Inflammatory macrophage treated with lipopolysaccharide for 1 hour (primary cell): ENCODE data around the gene KLRC1.
A peak's percentile ranks its signal among the peaks of the same experiment; 100 is the strongest.
"Not testable (repeated sequence)": the region's sequence is repeated elsewhere in the genome, so short reads cannot be mapped to it uniquely, and the experiment has no call there.

Experiments used
- DNase-seq, 2 donors: peaks; one replicate each; pipeline ENCODE4 v3.0.0-alpha.2; 2020 to 2022

The KLRC1 gene

DNA sequence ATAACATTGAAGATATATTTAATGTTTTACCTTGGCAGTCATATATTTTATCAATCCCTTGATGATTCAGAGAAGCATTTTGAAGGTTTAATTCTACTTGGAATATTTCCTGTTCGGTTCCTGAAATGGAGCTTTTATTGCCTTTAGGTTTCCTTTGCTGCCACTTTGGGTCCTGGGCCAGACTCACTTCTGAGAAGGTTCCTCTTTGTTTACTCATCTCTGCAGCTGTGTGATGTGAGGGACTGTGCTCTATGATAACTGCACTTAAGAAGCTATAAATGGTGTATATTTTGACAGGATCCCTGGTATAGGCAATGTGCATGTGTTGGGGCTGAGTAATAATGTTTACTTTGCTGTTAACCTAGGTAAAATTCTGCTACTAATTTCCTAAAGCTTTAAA lies 32.8 kb downstream of the KLRC1 start, which contains the start of gene KLRC3:
KLRC3 (minus strand) TSS at position 262 of the 400 bp plus-strand sequence; CDS start at position 217, 45 bp downstream.
- DNase-seq, result not testable (repeated sequence)

- DNase-seq, result peak; percentile 3 to 14
These were observed 43.8 kb downstream of the KLRC1 start, which contains the start of gene KLRC4 for GRCh38 chr12:10409392-10409791. Gene KLRC4 (minus strand): TSS chr12:10409757. CDS start chr12:10409575, 182 bp downstream.

DNA sequence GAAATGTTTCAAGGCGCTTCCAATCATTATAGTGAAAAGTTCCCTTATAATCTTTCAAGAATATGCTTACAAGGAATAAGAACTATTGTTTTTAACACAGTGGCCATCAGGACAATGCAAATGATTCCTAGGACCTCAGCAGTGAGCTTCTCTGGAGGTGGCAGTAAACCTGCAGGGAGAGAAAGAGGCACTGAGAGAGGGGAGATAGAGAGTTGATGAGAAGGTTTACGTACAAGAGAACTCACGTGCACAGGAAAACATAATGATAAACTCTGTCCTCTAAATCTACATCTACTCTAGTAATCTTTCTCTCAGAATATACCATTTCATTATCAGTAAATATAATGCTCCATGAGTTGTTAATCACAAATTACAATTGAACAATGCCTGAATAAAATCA lies 44.3 kb downstream of the KLRC1 start:
- DNase-seq, result no peak

- peak; percentile 22 to 25 for DNase-seq
These were observed 46.5 kb downstream of the KLRC1 start for GRCh38 chr12:10406725-10407124.

DNA sequence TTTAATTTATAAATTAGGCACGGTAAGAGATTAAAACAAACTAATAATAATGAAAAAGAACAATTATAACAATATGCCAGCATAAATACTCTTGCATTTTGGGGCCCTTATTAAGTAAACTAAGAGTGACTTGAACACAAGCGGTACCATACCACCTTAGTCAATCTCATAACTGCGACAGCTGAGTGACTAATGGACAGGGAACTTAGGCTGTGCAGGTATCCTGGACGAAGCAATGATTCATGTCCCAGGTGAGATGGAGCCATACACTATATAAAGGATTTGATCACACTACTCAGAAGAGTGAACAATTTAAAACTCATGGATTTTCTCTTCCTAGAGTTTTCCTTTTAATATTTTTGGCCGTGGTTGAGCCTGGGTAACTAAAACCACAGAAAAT lies 47.9 kb downstream of the KLRC1 start:
- no peak for DNase-seq

DNA sequence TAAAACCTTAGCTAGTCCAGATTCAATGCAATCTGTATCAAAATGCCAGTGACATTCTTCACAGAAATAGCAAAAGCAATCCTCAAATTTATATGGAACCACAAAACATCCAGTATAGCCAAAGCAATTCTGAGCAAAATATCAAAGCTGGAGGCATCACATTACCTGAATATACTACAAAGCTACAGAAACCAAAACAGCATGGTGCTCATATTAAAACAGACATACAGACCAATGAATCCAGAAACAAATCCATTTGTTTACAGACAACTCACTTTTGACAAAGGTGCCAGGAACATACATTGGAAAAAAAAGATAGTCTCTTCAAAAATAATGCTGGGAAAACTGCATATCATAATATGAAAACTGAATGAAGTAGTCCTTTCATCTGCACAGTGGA lies 48.4 kb downstream of the KLRC1 start:
- no peak for DNase-seq

GRCh38 chr12:10400829-10401228 lies 52.3 kb downstream of the KLRC1 start:
- DNase-seq, result no peak

DNA sequence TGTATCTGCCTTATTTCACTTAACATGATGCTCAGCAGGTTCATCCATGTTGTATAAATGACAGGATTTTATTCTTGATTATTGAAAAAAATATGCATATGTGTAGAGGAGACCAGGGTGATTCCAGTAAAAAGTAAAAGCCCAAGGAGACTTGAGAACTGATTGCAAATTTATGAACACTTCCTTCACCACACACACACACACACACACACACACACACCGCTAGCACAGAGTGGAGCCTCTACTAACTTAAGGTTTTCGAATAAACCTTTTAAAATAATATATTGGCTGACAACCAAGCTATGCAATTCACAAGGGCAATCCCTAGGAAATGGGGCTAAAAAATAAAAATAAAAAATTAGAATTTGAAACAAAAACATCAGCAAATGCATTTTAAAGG lies 55.0 kb downstream of the KLRC1 start:
- DNase-seq, result no peak

DNA sequence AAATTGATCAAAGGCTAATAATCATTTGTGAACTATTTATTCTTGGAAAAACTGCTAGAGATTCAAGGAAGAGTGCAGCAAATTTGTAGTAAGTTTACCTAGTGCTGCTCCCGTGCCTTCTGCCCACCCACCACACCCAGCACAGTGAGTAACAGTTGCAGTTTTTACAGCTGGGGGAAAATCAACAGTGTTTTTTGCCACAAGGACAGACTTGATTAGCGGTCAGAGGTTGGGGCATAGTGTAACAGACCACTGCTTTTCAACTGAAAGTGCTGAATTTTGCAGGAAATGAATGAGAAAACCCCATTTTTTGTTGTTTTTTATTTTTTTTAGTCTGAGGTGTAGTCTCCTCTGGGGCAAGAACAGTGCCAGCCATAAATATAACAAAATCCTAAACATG lies 55.9 kb downstream of the KLRC1 start:
- DNase-seq, result no peak

- not testable (repeated sequence) for DNase-seq
These were observed 57.0 kb downstream of the KLRC1 start for GRCh38 chr12:10396176-10396575.
